ENCODE measurements around the gene RDM1.

Gene RDM1

GRCh38 chr17:35870906-35871819, 59.4 kb downstream of the RDM1 start:
- no peak overlapping the region for H3K27ac ChIP-seq (ENCODE audit: low read depth, low read length)

DNA sequence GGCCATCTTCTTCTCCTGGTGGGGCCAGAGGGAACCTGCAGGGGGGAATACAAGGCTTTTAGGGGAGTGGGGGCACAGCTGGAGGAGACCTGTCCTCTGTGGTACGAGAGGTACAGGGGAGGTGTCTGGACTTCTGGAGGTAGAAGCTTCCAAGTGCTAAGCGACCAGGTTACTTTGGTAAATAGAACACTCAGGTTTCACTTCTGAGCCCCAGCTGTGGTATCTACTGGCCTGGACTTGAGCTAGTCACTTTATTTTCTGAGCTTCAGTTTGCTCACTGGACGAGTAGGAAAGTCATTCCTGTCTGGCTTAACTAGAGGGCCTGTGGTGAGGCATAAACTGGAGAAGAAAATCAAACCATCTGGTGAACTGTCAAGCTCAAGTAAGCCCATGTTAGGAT, 61.8 kb downstream of the RDM1 start, which contains the start of gene HEATR9:
TSS of gene HEATR9 (minus strand) at position 155 of the 400 bp plus-strand sequence. CDS start at position 6, 149 bp downstream.
- no peak within 1 kb of the TSS for H3K4me3 ChIP-seq (ENCODE audit: low read length)
- H3K4me1 ChIP-seq (ENCODE audit: control insufficient read depth, insufficient read depth, low read length) = no peaks in the 10 kb centered on the region
- no peaks in the 10 kb centered on the region for H3K36me3 ChIP-seq (ENCODE audit: control insufficient read depth, insufficient read depth, low read length)
- H3K27ac ChIP-seq (ENCODE audit: low read depth, low read length) = no peak within 1 kb of the TSS
- no peaks in the 10 kb centered on the region for H3K27me3 ChIP-seq (ENCODE audit: control insufficient read depth, insufficient read depth, low read length)
- no peak within 1 kb of the TSS for H3K9ac ChIP-seq (ENCODE audit: low read length)

More at GRCh38 chr17:35870906-35871819, 59.4 kb downstream of the RDM1 start:
- H3K36me3 ChIP-seq (ENCODE audit: control insufficient read depth, insufficient read depth, low read length) = no peaks in the 10 kb centered on the region
- H3K9ac ChIP-seq (ENCODE audit: low read length) = no peak overlapping the region
- H3K4me1 ChIP-seq (ENCODE audit: control insufficient read depth, insufficient read depth, low read length) = no peaks in the 10 kb centered on the region
- H3K4me3 ChIP-seq (ENCODE audit: low read length) = no peak overlapping the region
- no peaks in the 10 kb centered on the region for H3K27me3 ChIP-seq (ENCODE audit: control insufficient read depth, insufficient read depth, low read length)
